ENCODE data around the gene SMIM24. TPM values are rescaled to one million over a fixed set of nuclear protein-coding genes. Genes with fewer than 3 reads are reported as not detected.

Gene SMIM24
- polyA plus RNA-seq, 1 experiment: 0.12 TPM

DNA sequence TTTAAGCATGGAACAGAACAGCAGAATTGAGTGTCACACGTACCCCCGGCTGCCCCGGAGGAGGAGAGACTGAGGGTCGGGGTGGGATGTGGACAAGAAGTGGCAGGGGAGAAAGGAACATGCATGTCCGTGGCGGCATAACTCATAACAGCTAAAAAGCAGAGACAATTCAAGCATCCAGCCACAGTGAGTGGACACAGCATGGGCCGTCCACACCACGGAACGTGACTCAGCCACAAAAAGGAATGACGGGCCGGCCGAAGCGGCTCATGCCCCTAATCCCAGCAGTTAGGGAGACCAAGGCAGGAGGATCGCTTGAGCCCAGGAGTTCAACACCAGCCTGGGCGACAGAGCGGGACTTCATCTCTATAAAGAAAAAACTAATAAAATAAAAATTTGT is 12.6 kb upstream of the SMIM24 start:
- no peak overlapping the region for H3K4me3 ChIP-seq (ENCODE audit: low read depth, low read length)
- TF ChIP-seq, protein P1, sequence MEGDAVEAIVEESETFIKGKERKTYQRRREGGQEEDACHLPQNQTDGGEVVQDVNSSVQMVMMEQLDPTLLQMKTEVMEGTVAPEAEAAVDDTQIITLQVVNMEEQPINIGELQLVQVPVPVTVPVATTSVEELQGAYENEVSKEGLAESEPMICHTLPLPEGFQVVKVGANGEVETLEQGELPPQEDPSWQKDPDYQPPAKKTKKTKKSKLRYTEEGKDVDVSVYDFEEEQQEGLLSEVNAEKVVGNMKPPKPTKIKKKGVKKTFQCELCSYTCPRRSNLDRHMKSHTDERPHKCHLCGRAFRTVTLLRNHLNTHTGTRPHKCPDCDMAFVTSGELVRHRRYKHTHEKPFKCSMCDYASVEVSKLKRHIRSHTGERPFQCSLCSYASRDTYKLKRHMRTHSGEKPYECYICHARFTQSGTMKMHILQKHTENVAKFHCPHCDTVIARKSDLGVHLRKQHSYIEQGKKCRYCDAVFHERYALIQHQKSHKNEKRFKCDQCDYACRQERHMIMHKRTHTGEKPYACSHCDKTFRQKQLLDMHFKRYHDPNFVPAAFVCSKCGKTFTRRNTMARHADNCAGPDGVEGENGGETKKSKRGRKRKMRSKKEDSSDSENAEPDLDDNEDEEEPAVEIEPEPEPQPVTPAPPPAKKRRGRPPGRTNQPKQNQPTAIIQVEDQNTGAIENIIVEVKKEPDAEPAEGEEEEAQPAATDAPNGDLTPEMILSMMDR (IDR thresholded peaks at IDR 0.05; ENCODE audit: insufficient read depth, low read depth, low read length): no peak
- CTCF ChIA-PET: interaction anchor here (1.2 kb wide), 1 partner anchor 14 kb away, joined by 3 read pairs; no protein-coding TSS in a partner anchor
- no peak for DNase-seq (ENCODE audit: low read depth)
- H3K27me3 ChIP-seq (ENCODE audit: control insufficient read depth, insufficient read depth, low read length): no peaks in the 10 kb centered on the region
- POLR2A ChIA-PET: no interaction called here
- H3K36me3 ChIP-seq (ENCODE audit: control insufficient read depth, insufficient read depth, low read length): peaks cover 14% of the 10 kb centered on the region

DNA sequence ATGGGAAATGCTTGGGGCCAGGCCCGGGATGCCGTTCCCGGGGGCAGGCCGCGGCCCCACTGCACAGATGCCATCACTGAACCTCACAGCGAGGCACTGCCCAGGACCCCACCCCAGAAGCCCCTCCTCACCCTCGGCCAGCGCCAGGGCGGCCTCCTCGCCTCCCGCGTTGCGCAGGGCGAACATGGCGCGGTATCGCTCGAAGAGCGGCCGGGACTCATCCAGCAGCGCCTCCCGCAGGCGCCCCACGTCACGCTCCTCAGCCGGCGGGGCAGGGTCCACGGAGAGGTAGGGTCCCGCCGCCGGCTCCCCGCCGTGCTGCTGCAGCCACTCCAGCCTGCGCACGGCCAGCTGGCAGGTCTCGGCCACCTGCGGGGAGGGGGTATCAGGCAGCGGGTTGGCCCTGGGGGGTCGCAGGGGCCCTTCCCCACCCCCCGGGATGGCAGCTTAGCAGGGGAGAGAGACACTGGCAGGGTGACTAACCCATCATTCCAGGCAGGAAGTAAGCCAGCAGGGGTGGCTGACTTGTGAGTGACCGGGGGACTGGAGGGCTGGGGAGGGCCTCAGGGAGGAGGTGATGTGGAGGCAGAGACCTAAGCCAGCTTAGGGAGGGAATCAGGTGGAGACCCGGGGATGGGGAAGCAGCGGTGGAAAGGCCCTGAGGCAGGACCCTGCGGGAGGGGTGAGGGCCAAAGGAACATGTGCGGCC is 12.0 kb upstream of the SMIM24 start:
- no peaks in the 10 kb centered on the region for H3K27me3 ChIP-seq (ENCODE audit: control insufficient read depth, insufficient read depth, low read length)
- no peak for DNase-seq (ENCODE audit: low read depth)
- no peak overlapping the region for H3K4me3 ChIP-seq (ENCODE audit: low read depth, low read length)
- CTCF ChIA-PET: interaction anchor here (1.2 kb wide), 1 partner anchor 13 kb away, joined by 3 read pairs; no protein-coding TSS in a partner anchor
- POLR2A ChIA-PET: no interaction called here
- H3K36me3 ChIP-seq (ENCODE audit: control insufficient read depth, insufficient read depth, low read length): peaks cover 14% of the 10 kb centered on the region
- TF ChIP-seq, protein P1 (IDR thresholded peaks at IDR 0.05; ENCODE audit: insufficient read depth, low read depth, low read length): no peak

DNA sequence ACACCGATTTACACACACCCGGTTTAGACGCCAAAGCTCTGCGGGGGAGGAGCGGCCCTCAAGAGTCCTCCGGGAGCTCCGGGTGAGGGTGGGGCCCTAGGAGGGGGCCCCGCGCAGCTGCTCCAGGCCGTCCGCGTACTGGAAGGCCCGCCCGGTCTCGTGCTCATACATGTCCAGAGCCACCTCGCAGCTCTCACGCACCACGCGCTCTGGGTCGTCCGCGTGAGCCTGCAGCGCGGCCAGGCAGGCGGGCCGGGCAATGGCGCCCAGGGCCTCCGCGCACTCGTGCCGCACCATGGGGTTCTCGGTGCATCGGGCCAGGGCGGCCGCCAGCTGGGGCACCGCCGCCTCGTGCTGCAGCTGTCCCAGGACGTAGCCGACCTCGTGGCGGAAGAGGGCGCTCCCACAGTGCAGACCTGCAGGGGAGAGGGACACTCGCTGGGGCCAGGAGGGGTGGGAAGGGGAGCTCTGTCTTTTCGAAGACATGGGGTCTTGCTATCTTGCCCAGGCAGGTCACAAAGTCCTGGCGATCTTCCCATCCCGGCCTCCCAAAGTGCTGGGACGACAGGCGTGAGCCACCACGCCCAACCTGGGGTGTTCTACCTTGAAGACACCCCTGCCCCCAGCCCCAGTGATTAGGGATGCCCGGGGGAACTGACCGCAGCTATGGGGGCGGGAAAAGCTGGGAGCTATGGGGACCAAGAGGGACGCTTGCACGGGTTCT is 11.2 kb upstream of the SMIM24 start:
- TF ChIP-seq, protein P1 (IDR thresholded peaks at IDR 0.05; ENCODE audit: insufficient read depth, low read depth, low read length): no peak
- Histone ChIP-seq H3K27me3 (ENCODE audit: control insufficient read depth, insufficient read depth, low read length) (no peaks in the 10 kb centered on the region), H3K36me3 (ENCODE audit: control insufficient read depth, insufficient read depth, low read length) (peaks cover 14% of the 10 kb centered on the region), H3K4me3 (ENCODE audit: low read depth, low read length) (no peak overlapping the region)
- CTCF ChIA-PET: interaction anchor here (1.0 to 1.2 kb wide), 2 partner anchors 12 to 19 kb away, joined by 3 read pairs; no protein-coding TSS in a partner anchor
- POLR2A ChIA-PET: no interaction called here
- DNase-seq (ENCODE audit: low read depth): no peak

DNA sequence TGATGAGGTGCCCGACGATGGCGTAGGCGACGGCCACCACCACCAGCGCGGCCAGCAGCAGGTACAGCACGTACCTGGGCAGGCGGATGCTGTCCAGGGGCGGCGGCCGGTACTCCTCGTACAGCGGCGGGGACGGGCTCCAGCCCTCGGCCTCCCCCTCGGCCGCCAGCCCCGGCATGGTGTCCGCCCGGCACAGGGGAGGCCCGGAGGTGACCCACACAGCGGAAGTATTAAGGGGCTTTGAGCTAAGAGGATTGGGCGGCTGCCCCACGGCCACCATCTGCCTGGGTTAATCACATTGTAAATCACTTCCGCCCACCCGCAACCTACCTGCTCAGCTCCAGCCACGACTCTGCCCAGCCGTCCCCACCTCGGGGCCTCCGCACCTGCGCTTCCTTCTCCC is 2.9 kb upstream of the SMIM24 start, which contains the start of gene SMIM44:
Gene SMIM44, minus strand, starts transcription at position 216 of the 403 bp plus-strand sequence. Its CDS starts 38 bp downstream, at position 178.
- CTCF ChIA-PET: interaction anchor here (0.8 to 7.2 kb wide), 6 partner anchors 10 to 180 kb away, joined by 3 to 68 read pairs (median 24); no protein-coding TSS in a partner anchor
- Histone ChIP-seq H3K4me3 (ENCODE audit: low read depth, low read length) (no peak within 1 kb of the TSS), H3K27me3 (ENCODE audit: control insufficient read depth, insufficient read depth, low read length) (peaks cover 14% of the 10 kb centered on the region), H3K36me3 (ENCODE audit: control insufficient read depth, insufficient read depth, low read length) (no peaks in the 10 kb centered on the region)
- TF ChIP-seq, protein P1 (IDR thresholded peaks at IDR 0.05; ENCODE audit: insufficient read depth, low read depth, low read length): no peak
- no peak for DNase-seq (ENCODE audit: low read depth)
- POLR2A ChIA-PET: no interaction called here
